ENCODE results near the gene FSIP1. TPM values are rescaled to one million over a fixed set of nuclear protein-coding genes. Genes with fewer than 3 reads are reported as not detected.

FSIP1 gene
- total and polyA plus RNA-seq, 9 of the 15 experiments (the other 6 are each of a cell fraction or from before 2014, with no cell fraction given) = 0.07 to 0.51 (median 0.29) TPM

DNA sequence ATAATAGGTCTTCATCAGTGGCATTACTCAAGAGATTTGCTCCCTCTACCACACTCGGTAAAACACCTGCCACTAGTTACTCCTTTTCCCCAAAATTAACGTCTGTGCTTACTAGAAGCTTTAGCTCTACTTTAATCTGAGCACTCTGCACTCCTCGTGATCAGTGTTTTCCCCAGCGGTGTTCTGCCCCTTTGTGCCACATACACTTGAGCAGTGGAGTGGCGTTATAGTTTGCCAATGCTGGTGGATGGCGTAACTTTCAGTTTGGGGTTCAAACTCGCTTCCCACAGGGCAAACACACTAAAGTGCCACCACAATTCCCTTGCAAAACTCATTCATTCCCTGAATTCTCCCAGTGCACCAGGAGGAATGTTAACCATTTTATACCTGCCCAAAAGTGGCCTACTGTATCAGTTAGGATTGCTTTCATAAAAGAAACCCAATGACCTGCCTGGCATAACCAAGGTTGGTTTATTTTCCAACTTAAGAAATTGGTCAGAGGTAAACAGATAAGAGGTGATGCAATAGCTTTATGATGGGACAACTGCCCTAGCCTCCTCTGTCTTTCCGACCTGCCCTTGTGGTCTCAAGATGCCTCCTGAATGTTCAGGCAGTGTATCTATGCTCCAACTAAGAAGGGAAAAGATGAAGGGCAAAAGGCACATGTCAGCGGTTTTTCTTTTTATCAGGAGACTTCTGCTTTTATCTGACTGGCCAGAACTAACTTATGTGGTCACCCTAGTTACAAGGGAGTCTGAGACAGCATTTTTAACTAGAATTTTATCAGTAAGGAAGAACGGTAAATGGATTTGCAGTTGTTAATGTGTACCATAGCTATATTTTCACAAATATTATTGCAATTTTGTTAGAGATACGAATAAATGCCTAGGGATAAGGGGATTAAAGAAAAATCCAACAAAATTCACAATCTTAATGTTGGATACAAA lies 83.9 kb downstream of the FSIP1 start (continued):
- TF ChIP-seq ZNF717 (CRISPR knock-in tag; IDR thresholded peaks at IDR 0.05) (no peak), ILF3 (IDR thresholded peaks at IDR 0.05; ENCODE audit: borderline replicate concordance) (no peak), ZNF212 (CRISPR knock-in tag; IDR thresholded peaks at IDR 0.05) (no peak), ZNF644 (tag; IDR thresholded peaks at IDR 0.05; ENCODE audit: low read depth) (no peak), NRF1 (conservative IDR thresholded peaks at IDR 0.05 in 1 of 2, IDR thresholded peaks at IDR 0.05 in 1 of 2) (peak in 1 of 2 experiments; percentile 27; a peak in 1 of 4 replicates), POLR3G (IDR thresholded peaks at IDR 0.05; ENCODE audit: extremely low read depth, insufficient read length, insufficient replicate concordance) (no peak), ZNF707 (CRISPR knock-in tag; conservative IDR thresholded peaks at IDR 0.05) (no peak), SMARCC2 (IDR thresholded peaks at IDR 0.05; ENCODE audit: low read depth) (peak; percentile 62), SIRT6 (IDR thresholded peaks at IDR 0.05; ENCODE audit: low read depth, low read length) (no peak), FOXK2 (conservative IDR thresholded peaks at IDR 0.05 in 1 of 2, IDR thresholded peaks at IDR 0.05 in 1 of 2; ENCODE audit: low read depth in 2 of 2) (0 out of 4 replicates have a peak, but pooled peaks have one; percentile 18 to 46), MXI1 (IDR thresholded peaks at IDR 0.05; ENCODE audit: low read depth, low read length) (peak; percentile 75), ARNT (IDR thresholded peaks at IDR 0.05) (peak; percentile 27 to 79; a peak in 2 of 4 replicates), ZNF274 (IDR thresholded peaks at IDR 0.05; ENCODE audit: borderline replicate concordance, low read depth, low read length) (no peak), TCF3 (CRISPR knock-in tag; IDR thresholded peaks at IDR 0.05) (peak; percentile 78), ZNF12 (CRISPR knock-in tag; IDR thresholded peaks at IDR 0.05) (no peak), CBFA2T2 (conservative IDR thresholded peaks at IDR 0.05) (peak; percentile 79), SAFB (IDR thresholded peaks at IDR 0.05; ENCODE audit: borderline replicate concordance, low read depth, low read length) (no peak)
- TF ChIP-seq, protein P1, sequence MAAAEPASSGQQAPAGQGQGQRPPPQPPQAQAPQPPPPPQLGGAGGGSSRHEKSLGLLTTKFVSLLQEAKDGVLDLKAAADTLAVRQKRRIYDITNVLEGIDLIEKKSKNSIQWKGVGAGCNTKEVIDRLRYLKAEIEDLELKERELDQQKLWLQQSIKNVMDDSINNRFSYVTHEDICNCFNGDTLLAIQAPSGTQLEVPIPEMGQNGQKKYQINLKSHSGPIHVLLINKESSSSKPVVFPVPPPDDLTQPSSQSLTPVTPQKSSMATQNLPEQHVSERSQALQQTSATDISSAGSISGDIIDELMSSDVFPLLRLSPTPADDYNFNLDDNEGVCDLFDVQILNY (CRISPR knock-in tag; IDR thresholded peaks at IDR 0.05) = no peak
- TF ChIP-seq, protein P2, sequence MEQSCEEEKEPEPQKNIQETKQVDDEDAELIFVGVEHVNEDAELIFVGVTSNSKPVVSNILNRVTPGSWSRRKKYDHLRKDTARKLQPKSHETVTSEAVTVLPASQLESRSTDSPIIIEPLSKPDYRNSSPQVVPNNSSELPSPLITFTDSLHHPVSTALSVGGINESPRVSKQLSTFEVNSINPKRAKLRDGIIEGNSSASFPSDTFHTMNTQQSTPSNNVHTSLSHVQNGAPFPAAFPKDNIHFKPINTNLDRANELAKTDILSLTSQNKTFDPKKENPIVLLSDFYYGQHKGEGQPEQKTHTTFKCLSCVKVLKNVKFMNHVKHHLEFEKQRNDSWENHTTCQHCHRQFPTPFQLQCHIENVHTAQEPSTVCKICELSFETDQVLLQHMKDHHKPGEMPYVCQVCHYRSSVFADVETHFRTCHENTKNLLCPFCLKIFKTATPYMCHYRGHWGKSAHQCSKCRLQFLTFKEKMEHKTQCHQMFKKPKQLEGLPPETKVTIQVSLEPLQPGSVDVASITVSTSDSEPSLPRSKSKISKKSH (CRISPR knock-in tag; IDR thresholded peaks at IDR 0.05) = no peak
- TF ChIP-seq, protein P3, sequence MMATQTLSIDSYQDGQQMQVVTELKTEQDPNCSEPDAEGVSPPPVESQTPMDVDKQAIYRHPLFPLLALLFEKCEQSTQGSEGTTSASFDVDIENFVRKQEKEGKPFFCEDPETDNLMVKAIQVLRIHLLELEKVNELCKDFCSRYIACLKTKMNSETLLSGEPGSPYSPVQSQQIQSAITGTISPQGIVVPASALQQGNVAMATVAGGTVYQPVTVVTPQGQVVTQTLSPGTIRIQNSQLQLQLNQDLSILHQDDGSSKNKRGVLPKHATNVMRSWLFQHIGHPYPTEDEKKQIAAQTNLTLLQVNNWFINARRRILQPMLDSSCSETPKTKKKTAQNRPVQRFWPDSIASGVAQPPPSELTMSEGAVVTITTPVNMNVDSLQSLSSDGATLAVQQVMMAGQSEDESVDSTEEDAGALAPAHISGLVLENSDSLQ (IDR thresholded peaks at IDR 0.05) = peak; percentile 59
- TF ChIP-seq, protein P4, sequence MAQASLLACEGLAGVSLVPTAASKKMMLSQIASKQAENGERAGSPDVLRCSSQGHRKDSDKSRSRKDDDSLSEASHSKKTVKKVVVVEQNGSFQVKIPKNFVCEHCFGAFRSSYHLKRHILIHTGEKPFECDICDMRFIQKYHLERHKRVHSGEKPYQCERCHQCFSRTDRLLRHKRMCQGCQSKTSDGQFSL (CRISPR knock-in tag; IDR thresholded peaks at IDR 0.05) = no peak
- TF ChIP-seq, protein P4 (tag; IDR thresholded peaks at IDR 0.05) = no peak

All from K562 (cell line).